GM21360 (cell line): ENCODE data around the gene SLC33A1.
"Not testable (repeated sequence)": the region's sequence is repeated elsewhere in the genome, so short reads cannot be mapped to it uniquely, and the experiment has no call there.

ENCODE experiments used
- ATAC-seq: cut with Tn5 transposase; IDR thresholded peaks from one replicate; pipeline ENCODE4 v1.9.1; 2021; ENCODE audit warnings: mild to moderate bottlenecking, moderate library complexity; ENCODE audit not compliant: unreplicated experiment

SLC33A1 gene

DNA sequence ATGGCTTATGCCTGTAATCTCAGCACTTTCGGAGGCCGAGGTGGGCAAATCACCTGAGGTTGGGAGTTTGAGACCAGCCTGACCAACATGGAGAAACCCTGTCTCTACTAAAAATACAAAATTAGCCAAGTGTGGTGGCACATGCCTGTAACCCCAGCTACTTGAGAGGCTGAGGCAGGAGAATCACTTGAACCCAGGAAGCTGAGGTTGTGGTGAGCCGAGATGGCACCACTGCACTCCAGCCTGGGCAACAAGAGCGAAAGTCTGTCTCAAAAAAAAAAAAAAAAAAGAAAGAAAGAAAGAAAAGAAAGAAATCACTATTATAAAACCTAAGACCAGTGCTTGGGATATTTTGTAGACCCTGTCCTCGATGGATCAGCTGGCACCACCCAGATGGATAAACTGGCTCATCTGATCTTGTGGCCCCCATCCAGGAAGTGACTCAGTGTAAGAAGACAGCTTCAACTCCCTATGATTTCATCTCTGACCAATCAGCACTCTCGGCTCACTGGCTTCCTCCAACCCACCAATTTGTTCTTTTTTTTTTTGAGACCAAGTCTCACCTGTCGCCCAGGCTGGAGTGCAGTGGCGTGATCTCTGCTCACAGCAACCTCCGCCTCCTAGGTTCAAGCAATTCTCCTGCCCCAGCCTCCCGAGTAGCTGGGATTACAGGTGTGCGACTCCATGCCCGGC lies 8.2 kb upstream of the SLC33A1 start:
- not testable (repeated sequence) for ATAC-seq

DNA sequence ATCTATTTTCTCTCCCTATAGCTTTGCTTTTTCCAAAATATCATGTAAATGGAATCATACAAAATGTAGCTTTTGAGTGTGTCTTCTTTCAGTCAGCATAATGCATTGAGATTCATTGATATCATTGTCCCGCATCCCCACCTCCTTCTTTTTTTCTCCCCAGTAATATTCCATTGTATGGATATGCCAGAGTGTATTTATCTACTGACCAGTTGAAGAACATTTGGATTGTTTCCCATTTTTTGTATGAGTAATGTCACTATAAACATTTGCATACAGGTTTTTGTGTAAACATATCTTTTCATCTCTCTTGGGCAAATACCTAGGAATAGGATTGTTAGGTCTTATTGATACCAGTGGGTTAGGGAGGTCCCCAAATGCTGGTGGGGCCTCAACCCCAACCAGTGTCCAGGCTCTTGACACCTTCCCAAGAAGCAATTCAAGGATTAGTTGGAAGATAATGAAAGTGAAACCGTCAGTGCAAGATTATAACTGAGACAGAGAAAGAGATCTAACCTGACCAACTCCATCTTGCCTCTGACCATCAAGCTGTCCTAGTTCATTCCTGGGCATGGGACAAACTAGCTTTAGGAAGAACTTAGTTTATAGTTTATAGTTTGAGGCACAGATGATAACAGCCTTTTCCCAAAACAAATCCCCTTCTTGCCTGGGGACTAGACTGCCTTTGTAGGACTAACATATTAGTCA lies 7.4 kb upstream of the SLC33A1 start:
- no peak for ATAC-seq

GRCh38 chr3:155860424-155860823 lies 6.2 kb upstream of the SLC33A1 start:
- ATAC-seq: not testable (repeated sequence)

GRCh38 chr3:155859859-155860258 lies 5.6 kb upstream of the SLC33A1 start:
- ATAC-seq: no peak

GRCh38 chr3:155853214-155854140 lies 750 bp downstream of the SLC33A1 start:
- no peak for ATAC-seq

DNA sequence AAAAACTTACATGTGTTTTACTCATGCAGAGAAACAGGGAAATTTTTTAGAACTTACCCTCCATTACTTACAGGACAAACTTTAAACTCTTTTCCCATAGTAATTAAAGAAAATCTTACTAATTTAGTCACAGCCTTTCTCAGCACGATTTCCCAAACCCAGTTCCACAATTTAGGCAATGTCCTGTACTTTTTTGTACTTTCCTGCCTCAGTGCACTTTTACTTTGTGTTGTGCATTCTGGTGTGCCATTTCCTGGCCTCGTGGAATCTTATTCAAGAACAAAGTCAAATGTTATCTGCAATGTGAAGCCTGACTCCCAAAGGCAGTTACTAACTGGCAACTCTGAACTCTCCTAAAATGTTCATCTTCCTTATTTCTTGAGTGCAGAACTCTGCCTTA lies 1.9 kb downstream of the SLC33A1 start:
- no peak for ATAC-seq

DNA sequence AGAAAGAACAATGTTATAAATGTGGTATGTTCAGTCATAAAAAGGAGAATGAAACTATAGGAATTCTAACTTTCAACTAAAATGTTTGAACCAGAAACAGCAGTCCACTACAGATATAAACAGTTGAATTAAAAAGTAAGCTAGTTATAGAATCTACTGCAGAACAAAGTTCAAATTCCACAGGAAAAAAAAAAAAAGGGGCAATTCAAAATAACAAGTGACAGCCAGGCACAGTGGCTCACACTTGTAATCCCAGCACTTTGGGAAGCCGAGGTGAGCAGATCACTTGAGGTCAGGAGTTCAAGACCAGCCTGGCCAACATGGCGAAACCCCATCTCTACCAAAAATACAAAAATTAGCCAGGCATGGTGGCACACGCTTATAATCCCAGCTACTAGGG lies 4.8 kb downstream of the SLC33A1 start:
- not testable (repeated sequence) for ATAC-seq

- ATAC-seq: no peak
These were observed 6.2 kb downstream of the SLC33A1 start for GRCh38 chr3:155847993-155848392.

- no peak for ATAC-seq
These were observed 8.1 kb downstream of the SLC33A1 start for GRCh38 chr3:155846119-155846518.

GRCh38 chr3:155843569-155843968 lies 10.7 kb downstream of the SLC33A1 start:
- no peak for ATAC-seq

- no peak for ATAC-seq
These were observed 18.7 kb downstream of the SLC33A1 start for GRCh38 chr3:155835341-155836071.

DNA sequence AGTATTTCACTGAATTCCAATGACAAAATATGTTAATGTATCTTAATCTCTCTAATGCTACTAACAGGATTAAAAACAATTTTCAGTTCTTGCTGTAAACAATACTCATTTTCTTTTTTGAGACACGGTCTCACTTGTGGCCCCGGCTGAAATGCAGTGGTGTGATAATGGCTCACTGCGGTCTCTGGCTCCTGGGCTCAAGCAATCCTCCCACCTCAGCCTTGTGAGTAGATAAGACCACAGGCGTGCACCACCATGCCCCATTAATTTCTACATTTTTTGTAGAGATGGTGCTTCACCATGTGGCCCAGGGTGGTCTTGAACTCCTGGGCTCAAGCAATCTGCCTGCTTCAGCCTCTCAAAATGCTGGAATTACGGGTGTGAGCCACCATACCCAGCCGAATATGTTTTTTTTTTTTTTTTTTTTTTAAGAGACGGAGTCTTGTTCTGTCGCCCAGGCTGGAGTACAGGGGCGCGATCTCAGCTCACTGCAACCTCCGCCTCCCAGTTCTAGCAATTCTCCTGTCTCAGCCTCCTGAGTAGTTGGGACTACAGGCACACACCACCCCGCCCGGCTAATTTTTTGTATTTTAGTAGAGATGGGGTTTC lies 25.6 kb downstream of the SLC33A1 start:
- not testable (repeated sequence) for ATAC-seq

DNA sequence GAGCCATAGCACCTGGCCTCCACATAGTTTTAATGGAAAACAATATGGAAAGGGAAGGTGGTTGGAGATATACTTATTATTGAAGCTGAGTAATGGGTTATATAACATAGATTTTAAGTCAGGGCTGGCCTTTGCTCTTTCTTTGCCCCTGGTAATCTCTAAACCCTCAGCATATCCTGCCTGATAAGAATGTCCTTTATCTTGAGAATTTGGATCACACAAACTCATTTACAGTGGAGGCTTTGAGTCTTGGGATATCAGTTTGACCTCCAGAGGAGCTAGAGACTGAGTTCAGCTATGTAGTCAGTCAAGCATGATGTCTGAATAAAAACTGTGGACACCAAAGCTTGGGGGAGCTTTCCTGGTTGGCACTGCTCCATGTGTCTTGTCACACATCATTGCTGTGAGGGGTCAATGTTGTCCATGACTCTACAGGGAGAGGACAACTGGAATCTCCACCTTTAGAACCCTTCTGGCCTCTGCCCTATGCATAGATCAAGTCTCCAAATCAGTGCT lies 39.1 kb downstream of the SLC33A1 start:
- no peak for ATAC-seq

- ATAC-seq: not testable (repeated sequence)
These were observed 41.0 kb downstream of the SLC33A1 start for GRCh38 chr3:155813224-155813623.

- no peak for ATAC-seq
These were observed 45.0 kb downstream of the SLC33A1 start for GRCh38 chr3:155809181-155809580.

- ATAC-seq: no peak
These were observed 46.4 kb downstream of the SLC33A1 start for GRCh38 chr3:155807823-155808222.

- ATAC-seq: peak; percentile 96
These were observed 48.2 kb downstream of the SLC33A1 start, which contains the start of gene C3orf33 for GRCh38 chr3:155805802-155806618. Gene C3orf33 (minus strand): TSS chr3:155806278. CDS start chr3:155806252, 26 bp downstream.

DNA sequence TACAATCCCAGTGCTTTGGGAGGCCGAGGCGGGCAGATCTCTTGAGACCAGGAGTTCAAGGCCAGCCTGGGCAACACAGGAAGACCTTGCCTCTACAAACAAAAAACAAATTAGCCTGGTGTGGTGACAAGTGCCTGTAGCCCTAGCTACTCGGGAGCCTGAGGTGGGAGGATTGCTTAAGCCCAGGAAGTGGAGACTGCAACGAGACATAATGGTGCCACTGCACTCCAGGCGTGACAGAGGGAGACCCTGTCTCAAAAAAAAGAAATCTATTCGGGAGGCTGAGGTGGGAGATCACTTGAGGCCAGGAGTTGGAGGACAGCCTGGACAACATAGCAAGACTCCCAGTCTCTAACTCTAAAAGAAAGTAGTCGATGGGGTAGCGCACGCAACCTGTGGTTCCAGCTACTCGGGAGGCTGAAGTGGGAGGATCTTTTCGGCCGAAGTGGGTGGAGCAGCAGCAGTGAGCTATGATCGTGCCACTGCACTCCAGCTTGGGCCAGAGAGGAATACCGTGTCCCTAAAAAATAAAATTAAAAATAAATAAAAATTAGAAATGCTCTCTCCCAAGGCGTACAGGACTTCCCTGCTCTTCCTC lies 48.9 kb downstream of the SLC33A1 start:
- no peak for ATAC-seq

GRCh38 chr3:155804323-155804722 lies 49.9 kb downstream of the SLC33A1 start:
- no peak for ATAC-seq
